T-helper 2 cell (primary cell): ENCODE results near the gene MRAS.
"Not testable (repeated sequence)": the region's sequence is repeated elsewhere in the genome, so short reads cannot be mapped to it uniquely, and the experiment has no call there.

Experiments used
- DNase-seq, 5 experiments: peaks; one replicate each; pipeline versions ENCODE4 v3.0.0 to v3.0.0-alpha.2; 2012 to 2022

MRAS gene

GRCh38 chr3:138369151-138369900 lies 20.9 kb downstream of the MRAS start:
- no peak for DNase-seq

- DNase-seq = no peak
These were observed 21.9 kb downstream of the MRAS start for GRCh38 chr3:138370321-138370720.

GRCh38 chr3:138371070-138371965 lies 22.9 kb downstream of the MRAS start:
- DNase-seq = peak in 1 of 5 experiments; percentile 47

- DNase-seq = no peak
These were observed 24.8 kb downstream of the MRAS start for GRCh38 chr3:138373087-138373735.

GRCh38 chr3:138373736-138374094 lies 25.3 kb downstream of the MRAS start:
- no peak for DNase-seq

GRCh38 chr3:138374573-138375134 lies 26.3 kb downstream of the MRAS start:
- DNase-seq = no peak

- DNase-seq = no peak
These were observed 27.1 kb downstream of the MRAS start for GRCh38 chr3:138375447-138375846.

- no peak for DNase-seq
These were observed 28.3 kb downstream of the MRAS start for GRCh38 chr3:138376663-138377062.

GRCh38 chr3:138377212-138377611 lies 28.8 kb downstream of the MRAS start:
- DNase-seq = not testable (repeated sequence)

- no peak for DNase-seq
These were observed 29.4 kb downstream of the MRAS start for GRCh38 chr3:138377804-138378203.

GRCh38 chr3:138378331-138378730 lies 30.0 kb downstream of the MRAS start:
- DNase-seq = no peak

GRCh38 chr3:138378990-138379389 lies 30.6 kb downstream of the MRAS start:
- DNase-seq = no peak

- DNase-seq = no peak
These were observed 33.1 kb downstream of the MRAS start for GRCh38 chr3:138381413-138381901.

GRCh38 chr3:138381950-138382715 lies 33.8 kb downstream of the MRAS start:
- DNase-seq = no peak

GRCh38 chr3:138383715-138384465 lies 35.5 kb downstream of the MRAS start:
- DNase-seq = no peak

GRCh38 chr3:138384531-138384930 lies 36.2 kb downstream of the MRAS start:
- DNase-seq = no peak

- no peak for DNase-seq
These were observed 36.6 kb downstream of the MRAS start for GRCh38 chr3:138384976-138385375.

- no peak for DNase-seq
These were observed 40.8 kb downstream of the MRAS start for GRCh38 chr3:138389144-138389601.

- DNase-seq = no peak
These were observed 41.6 kb downstream of the MRAS start for GRCh38 chr3:138389841-138390581.

- no peak for DNase-seq
These were observed 42.2 kb downstream of the MRAS start for GRCh38 chr3:138390582-138390932.

GRCh38 chr3:138394156-138394555 lies 45.8 kb downstream of the MRAS start:
- DNase-seq = no peak
